ENCODE data around the gene TENM3.

TENM3 gene

GRCh38 chr4:182454440-182455013 lies 211.3 kb downstream of the TENM3 start:
- no peak for TF ChIP-seq ZNF70 (CRISPR knock-in tag; IDR thresholded peaks at IDR 0.05)
- TF ChIP-seq CREB5 (CRISPR knock-in tag; IDR thresholded peaks at IDR 0.05; ENCODE audit: low read depth) = no peak
- TF ChIP-seq CSRNP3 (CRISPR knock-in tag; IDR thresholded peaks at IDR 0.05) = no peak
- TF ChIP-seq ESRRG (CRISPR knock-in tag; IDR thresholded peaks at IDR 0.05) = no peak
- no peak for TF ChIP-seq SNAI2 (CRISPR knock-in tag; IDR thresholded peaks at IDR 0.05)
- no peak for TF ChIP-seq PPARA (CRISPR knock-in tag; IDR thresholded peaks at IDR 0.05; ENCODE audit: borderline replicate concordance)
- no peak for TF ChIP-seq TCF4 (CRISPR knock-in tag; IDR thresholded peaks at IDR 0.05; ENCODE audit: borderline replicate concordance)
- no peak for TF ChIP-seq TOX (CRISPR knock-in tag; IDR thresholded peaks at IDR 0.05; ENCODE audit: borderline replicate concordance)
- TF ChIP-seq POU6F1 (CRISPR knock-in tag; IDR thresholded peaks at IDR 0.05; ENCODE audit: borderline replicate concordance, low read depth) = no peak
- ATAC-seq = no peak

- TF ChIP-seq CREB5 (CRISPR knock-in tag; IDR thresholded peaks at IDR 0.05; ENCODE audit: low read depth) = no peak
- TF ChIP-seq POU6F1 (CRISPR knock-in tag; IDR thresholded peaks at IDR 0.05; ENCODE audit: borderline replicate concordance, low read depth) = no peak
- no peak for TF ChIP-seq CSRNP3 (CRISPR knock-in tag; IDR thresholded peaks at IDR 0.05)
- no peak for TF ChIP-seq ZNF565 (CRISPR knock-in tag; conservative IDR thresholded peaks at IDR 0.05; ENCODE audit: low read depth)
- no peak for ATAC-seq
Measured at GRCh38 chr4:182465114-182465513, 221.9 kb downstream of the TENM3 start.

GRCh38 chr4:182465979-182466378 lies 222.8 kb downstream of the TENM3 start:
- TF ChIP-seq POU6F1 (CRISPR knock-in tag; IDR thresholded peaks at IDR 0.05; ENCODE audit: borderline replicate concordance, low read depth) (no peak), TOX (CRISPR knock-in tag; IDR thresholded peaks at IDR 0.05; ENCODE audit: borderline replicate concordance) (no peak), ZC3H10 (CRISPR knock-in tag; IDR thresholded peaks at IDR 0.05) (no peak), ZNF565 (CRISPR knock-in tag; conservative IDR thresholded peaks at IDR 0.05; ENCODE audit: low read depth) (no peak)
- ATAC-seq = no peak

- no peak for TF ChIP-seq ZNF70 (CRISPR knock-in tag; IDR thresholded peaks at IDR 0.05)
- no peak for TF ChIP-seq ISL1 (CRISPR knock-in tag; IDR thresholded peaks at IDR 0.05)
- TF ChIP-seq ZNF8 (CRISPR knock-in tag; IDR thresholded peaks at IDR 0.05) = no peak
- no peak for TF ChIP-seq PPARA (CRISPR knock-in tag; IDR thresholded peaks at IDR 0.05; ENCODE audit: borderline replicate concordance)
- no peak for TF ChIP-seq CSDC2 (CRISPR knock-in tag; IDR thresholded peaks at IDR 0.05)
- TF ChIP-seq TOX (CRISPR knock-in tag; IDR thresholded peaks at IDR 0.05; ENCODE audit: borderline replicate concordance) = no peak
- TF ChIP-seq OSR1 (CRISPR knock-in tag; IDR thresholded peaks at IDR 0.05) = no peak
Measured at GRCh38 chr4:182470215-182470614, 227.0 kb downstream of the TENM3 start.

More at GRCh38 chr4:182470215-182470614, 227.0 kb downstream of the TENM3 start:
- no peak for ATAC-seq
